Naive thymus-derived CD8-positive, alpha-beta T cell (primary cell): ENCODE results near the gene PSORS1C1. TPM values are rescaled to one million over a fixed set of nuclear protein-coding genes. Genes with fewer than 3 reads are reported as not detected.

ENCODE experiments used
- ATAC-seq, 2 donors: fragments of 150-1000 bp; cut with Tn5 transposase in 1 of 2; sonication (Bioruptor Pico), chemical (Tn5 transposase) in 1 of 2; 1 replicate in 1 of 2; 2 replicates in 1 of 2; pipeline ENCODE4 v1.10.0; 2021; ENCODE audit warnings: mild to moderate bottlenecking in 2 of 2, moderate library complexity in 2 of 2
- POLR2A ChIA-PET: fragments of 350-600 bp; sonication (Branson Sonifier 250); formaldehyde crosslinking; loops from one replicate; lab custom pipeline; 2021; ENCODE audit warnings: antibody characterized with exemption; lab: Charles Lee
- DNase-seq, 10 donors: peaks; one replicate each; pipeline versions ENCODE4 v3.0.0 to v3.0.0-alpha.2; 2020 to 2022
- H3K27ac Mint-ChIP-seq, 10 donors: one replicate each; pipeline ENCODE4 v1.8.0; 2020 to 2022; ENCODE audit warnings: mild to moderate bottlenecking in 10 of 10, mixed read lengths in 10 of 10, moderate library complexity in 4 of 10, inconsistent platforms in 1 of 10
- H3K27me3 Mint-ChIP-seq, 5 donors: one replicate each; pipeline ENCODE4 v1.8.0; 2021 to 2022; ENCODE audit warnings: mixed read lengths in 5 of 5
- H3K36me3 Mint-ChIP-seq, 3 donors: one replicate each; pipeline ENCODE4 v1.8.0; 2020 to 2022; ENCODE audit warnings: mixed read lengths in 3 of 3, mild to moderate bottlenecking in 2 of 3, inconsistent platforms in 1 of 3
- H3K4me1 Mint-ChIP-seq, 4 donors: one replicate each; pipeline ENCODE4 v1.8.0; 2021 to 2022; ENCODE audit warnings: mixed read lengths in 4 of 4
- H3K4me3 Mint-ChIP-seq, 10 donors: one replicate each; pipeline ENCODE4 v1.8.0; 2020 to 2022; ENCODE audit warnings: mild to moderate bottlenecking in 10 of 10, mixed read lengths in 10 of 10, moderate library complexity in 6 of 10, inconsistent platforms in 1 of 10
- H3K9me3 Mint-ChIP-seq, 9 donors: one replicate each; pipeline ENCODE4 v1.8.0; 2020 to 2022; ENCODE audit warnings: mixed read lengths in 9 of 9, mild to moderate bottlenecking in 3 of 9, inconsistent platforms in 1 of 9, moderate library complexity in 1 of 9
- polyA plus RNA-seq, 3 donors: library from polyadenylated mRNA; unstranded; fragments of 300-500 nt; fragmentation: Illumina TruSeq; gene quantifications; one replicate each; pipeline ENCODE4 v1.2.3, GENCODE V29; 2021
- total RNA-seq, 8 experiments: library from RNA in 2 of 8; stranded (reverse) in 2 of 8; gene quantifications; one replicate each; pipeline ENCODE4 v1.2.3 and lab custom pipeline; 2021 to 2026

Gene PSORS1C1
- total and polyA plus RNA-seq, 5 experiments from 2014 or later: not detected

DNA sequence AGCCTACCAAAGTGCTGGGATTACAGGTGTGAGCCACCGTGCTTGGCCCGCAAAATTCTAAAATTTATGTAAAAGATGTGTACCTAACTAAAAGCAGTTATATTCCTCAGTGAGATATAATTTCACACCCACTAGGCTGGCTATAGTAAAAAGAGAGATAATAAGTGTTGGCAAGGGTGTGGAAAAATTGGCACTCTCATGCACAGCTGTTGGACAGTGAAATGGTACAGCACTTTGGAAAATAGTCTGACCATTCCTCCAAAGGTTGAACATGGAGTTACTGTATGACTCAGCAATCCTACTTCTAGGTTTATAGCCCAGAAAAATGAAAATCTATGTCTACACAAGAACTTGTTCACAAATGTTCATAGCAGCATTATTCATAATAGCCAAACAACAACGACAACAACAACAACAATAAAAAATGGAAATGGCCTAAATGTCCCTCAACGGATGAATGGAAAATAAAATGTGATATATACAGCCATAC is 16.1 kb upstream of the PSORS1C1 start:
- Mint-ChIP-seq H3K36me3 (no peaks in the 10 kb centered on the region), H3K4me3 (no peak overlapping the region), H3K27me3 (no peaks in the 10 kb centered on the region), H3K27ac (no peak overlapping the region), H3K9me3 (no peaks in the 10 kb centered on the region), H3K4me1 (peaks cover 24 to 48% (median 42%) of the 10 kb centered on the region in 4 donors)
- ATAC-seq (no peak), DNase-seq (no peak)
- POLR2A ChIA-PET: interaction anchor here (0.6 kb wide), 1 partner anchor 16 kb away, joined by 3 read pairs; the partner anchor contains the start of gene PSORS1C1

DNA sequence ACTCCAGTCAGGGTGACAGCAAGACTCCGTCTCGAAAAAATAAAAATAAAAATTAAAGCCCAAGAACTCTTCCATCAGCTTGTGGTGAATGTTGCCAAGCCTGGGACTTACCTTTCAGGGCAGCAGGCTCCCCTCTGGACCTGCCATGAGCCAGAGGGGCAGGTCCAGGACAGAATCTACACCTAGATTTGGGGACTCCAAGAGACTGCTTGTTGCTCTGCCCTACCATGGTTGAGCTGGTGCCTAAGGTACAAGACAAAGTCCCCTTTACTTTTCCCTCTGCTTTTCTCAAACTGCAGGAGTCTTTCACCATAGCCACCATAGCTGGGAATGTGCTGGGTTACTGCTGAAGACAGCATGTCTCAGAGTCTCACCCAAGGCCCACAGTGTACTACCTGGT is 11.5 kb upstream of the PSORS1C1 start:
- Mint-ChIP-seq H3K27me3 (no peaks in the 10 kb centered on the region), H3K4me3 (no peak overlapping the region), H3K4me1 (peaks cover 3 to 6% (median 4%) of the 10 kb centered on the region in 4 donors), H3K9me3 (no peaks in the 10 kb centered on the region), H3K36me3 (no peaks in the 10 kb centered on the region), H3K27ac (peak overlapping the region in 1 of 10 donors; percentile 60)
- POLR2A ChIA-PET: interaction anchor here (0.8 to 1.5 kb wide), 4 partner anchors 9 to 24 kb away, joined by 3 to 6 read pairs (median 4); partner anchors contain the start of gene C6orf15
- no peak for ATAC-seq
- DNase-seq: no peak

DNA sequence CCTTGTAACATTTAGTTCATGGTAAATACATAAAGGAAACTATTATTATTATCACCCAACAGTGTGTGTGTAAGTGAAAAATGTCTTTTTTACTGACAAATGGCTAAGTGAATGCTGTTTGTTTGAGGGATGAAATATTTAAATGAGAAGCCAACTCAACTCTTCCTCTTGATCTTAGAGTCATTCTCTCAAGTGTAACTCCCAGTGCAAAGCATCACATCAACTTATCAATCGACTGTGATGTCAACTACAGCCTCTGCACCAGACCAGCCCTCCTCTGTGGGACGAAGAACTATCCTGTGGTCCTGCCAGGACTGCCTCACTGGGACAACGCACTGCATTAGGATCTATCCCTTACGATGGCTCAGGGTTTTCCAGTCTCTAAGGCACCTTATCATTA is 7.5 kb upstream of the PSORS1C1 start:
- Mint-ChIP-seq H3K9me3 (no peaks in the 10 kb centered on the region), H3K4me3 (no peak overlapping the region), H3K27me3 (peaks cover 0 to 11% (median 6%) of the 10 kb centered on the region in 5 donors), H3K4me1 (peaks cover 3 to 6% (median 4%) of the 10 kb centered on the region in 4 donors), H3K36me3 (no peaks in the 10 kb centered on the region), H3K27ac (no peak overlapping the region)
- ATAC-seq: no peak
- no peak for DNase-seq
- POLR2A ChIA-PET: no interaction called here

DNA sequence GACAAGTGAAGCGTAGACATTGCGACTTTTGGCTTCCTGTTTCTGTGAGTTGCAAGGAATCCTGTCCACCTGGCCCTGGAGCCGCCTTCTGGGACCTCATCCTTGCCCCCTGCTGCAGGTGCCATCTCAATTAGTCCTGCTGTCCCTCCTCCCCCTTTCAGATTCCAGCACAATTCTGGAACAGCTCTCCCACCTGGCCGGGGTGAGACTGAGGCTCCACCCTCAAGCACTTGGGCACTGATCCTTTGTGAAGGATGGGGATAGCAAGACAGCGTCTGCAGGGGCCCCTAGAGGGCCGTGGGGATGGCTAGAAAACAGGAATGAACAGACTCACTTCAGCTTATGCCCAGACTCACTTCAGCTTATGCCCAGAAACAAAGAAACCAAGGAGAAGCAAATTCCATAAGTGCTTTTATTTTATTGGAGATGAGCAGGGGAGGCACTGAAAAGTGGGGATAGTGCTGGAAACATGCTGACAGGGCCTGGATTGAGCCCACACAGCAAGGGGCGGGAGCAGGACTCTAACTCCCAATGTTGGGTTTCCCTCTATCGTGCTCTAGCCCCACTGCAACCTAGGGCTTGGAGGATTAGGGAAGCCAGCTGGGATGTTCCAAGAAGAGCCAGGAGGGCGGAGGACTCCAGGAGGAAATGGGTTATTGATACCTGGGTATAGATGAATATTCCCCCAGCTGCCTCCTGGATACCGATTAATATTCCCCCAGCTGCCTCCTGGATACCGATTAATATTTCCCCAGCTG is 3.6 kb upstream of the PSORS1C1 start:
- Mint-ChIP-seq H3K36me3 (no peaks in the 10 kb centered on the region), H3K27me3 (peaks cover 2 to 15% (median 8%) of the 10 kb centered on the region in 5 donors), H3K27ac (peak overlapping the region in 1 of 10 donors; percentile 1), H3K4me3 (no peak overlapping the region), H3K4me1 (peaks cover 3 to 8% (median 5%) of the 10 kb centered on the region in 4 donors), H3K9me3 (no peaks in the 10 kb centered on the region)
- POLR2A ChIA-PET: interaction anchor here (1.2 kb wide), 1 partner anchor 20 kb away, joined by 4 read pairs; no protein-coding TSS in a partner anchor
- DNase-seq (no peak), ATAC-seq (no peak)

DNA sequence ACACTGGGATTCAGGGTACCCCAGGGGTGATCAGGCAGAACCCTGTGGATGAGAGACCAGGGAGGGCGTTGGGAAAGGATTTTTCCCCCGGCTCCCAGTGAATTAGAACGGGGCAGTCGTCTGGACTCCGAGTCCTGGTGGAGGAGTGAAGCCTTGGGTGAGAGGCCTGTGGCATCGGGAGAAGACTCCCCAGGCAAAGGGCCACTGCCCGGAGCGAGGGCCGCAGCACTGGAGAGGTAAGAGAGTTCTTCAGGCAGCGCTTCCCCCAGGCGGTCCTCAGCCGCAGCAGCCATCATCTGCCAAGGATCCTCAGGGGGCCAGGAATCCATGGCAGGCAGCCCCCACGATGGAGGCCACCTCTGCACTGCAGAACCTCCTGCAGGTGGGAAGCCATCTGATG is 2.9 kb upstream of the PSORS1C1 start:
- no peak overlapping the region for H3K27ac Mint-ChIP-seq
- no peak for DNase-seq
- H3K27me3 Mint-ChIP-seq: peaks cover 2 to 15% (median 11%) of the 10 kb centered on the region in 5 donors
- POLR2A ChIA-PET: interaction anchor here (1.2 kb wide), 1 partner anchor 21 kb away, joined by 4 read pairs; no protein-coding TSS in a partner anchor
- H3K4me3 Mint-ChIP-seq: no peak overlapping the region
- H3K9me3 Mint-ChIP-seq: no peaks in the 10 kb centered on the region
- peaks cover 3 to 8% (median 5%) of the 10 kb centered on the region in 4 donors for H3K4me1 Mint-ChIP-seq
- ATAC-seq: no peak
- H3K36me3 Mint-ChIP-seq: no peaks in the 10 kb centered on the region

DNA sequence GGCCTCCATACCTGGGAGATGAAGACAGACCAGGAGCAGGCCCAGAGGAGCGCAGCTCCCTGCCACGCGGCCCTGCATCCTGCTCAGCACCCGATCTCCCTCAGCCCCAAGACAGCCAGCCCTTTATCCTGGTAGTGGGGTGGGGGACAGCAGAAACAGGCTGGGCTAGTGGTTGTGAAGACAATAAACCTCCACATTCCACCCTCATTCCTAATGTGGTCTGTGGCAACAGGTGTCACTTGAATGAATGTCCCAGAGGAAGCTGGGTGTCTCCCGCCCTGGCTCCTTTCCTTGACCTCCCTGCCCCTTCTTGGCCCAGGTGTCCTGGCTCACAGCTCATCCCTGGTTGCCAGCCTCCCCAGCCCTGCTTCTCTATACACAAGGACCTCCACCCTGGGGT is 2.1 kb upstream of the PSORS1C1 start, which contains the start of gene C6orf15:
Gene C6orf15, minus strand, starts transcription at position 98 of the 400 bp plus-strand sequence. Its CDS starts 20 bp downstream, at position 78.
- Mint-ChIP-seq H3K27me3 (peaks cover 2 to 15% (median 11%) of the 10 kb centered on the region in 5 donors), H3K4me1 (peaks cover 3 to 8% (median 5%) of the 10 kb centered on the region in 4 donors), H3K36me3 (no peaks in the 10 kb centered on the region), H3K4me3 (no peak within 1 kb of the TSS), H3K27ac (peak within 1 kb of the TSS in 4 of 10 donors; percentile 1 to 78 (median 10)), H3K9me3 (no peaks in the 10 kb centered on the region)
- DNase-seq (no peak), ATAC-seq (no peak)
- POLR2A ChIA-PET: interaction anchor here (0.9 kb wide), 1 partner anchor 10 kb away, joined by 3 read pairs; no protein-coding TSS in a partner anchor

DNA sequence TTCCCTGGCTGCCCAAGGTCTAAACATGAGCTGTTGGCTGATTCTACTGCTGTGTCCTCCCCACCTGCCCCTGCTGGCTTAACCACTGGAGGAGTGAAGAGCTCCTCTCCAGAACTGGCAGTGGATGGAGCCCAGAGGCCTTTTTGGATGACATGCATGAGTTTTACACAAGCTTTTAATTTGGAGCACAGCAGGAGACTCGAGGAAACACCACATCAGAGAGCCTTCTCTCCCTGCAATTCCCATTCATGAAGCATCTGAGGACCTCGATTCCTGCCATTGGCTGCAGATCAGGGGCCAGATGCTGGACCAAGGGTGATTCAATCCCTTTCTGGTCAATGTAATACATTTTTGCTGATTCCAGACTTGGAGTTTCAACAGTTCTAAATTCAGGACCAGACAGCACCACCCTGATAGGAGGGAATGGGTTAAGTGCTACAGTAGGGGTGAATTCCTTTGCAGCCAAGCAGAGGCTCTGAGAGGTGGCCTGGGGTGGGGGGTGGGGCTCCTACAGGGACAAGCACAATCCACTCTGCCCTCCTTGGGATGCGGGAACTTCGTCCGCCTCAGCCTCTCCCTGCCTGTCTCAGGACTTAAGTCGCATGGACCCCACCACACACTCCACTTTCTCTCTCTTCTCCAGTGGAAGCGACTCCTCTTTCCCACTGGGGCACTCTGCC is 599 bp upstream of the PSORS1C1 start:
- H3K4me3 Mint-ChIP-seq: no peak overlapping the region
- POLR2A ChIA-PET: interaction anchor here (0.9 kb wide), 2 partner anchors 16 to 20 kb away, joined by 3 read pairs; no protein-coding TSS in a partner anchor
- no peak for ATAC-seq
- H3K4me1 Mint-ChIP-seq: peaks cover 3 to 8% (median 5%) of the 10 kb centered on the region in 4 donors
- no peak for DNase-seq
- H3K27me3 Mint-ChIP-seq: peaks cover 2 to 15% (median 12%) of the 10 kb centered on the region in 5 donors
- no peaks in the 10 kb centered on the region for H3K9me3 Mint-ChIP-seq
- no peaks in the 10 kb centered on the region for H3K36me3 Mint-ChIP-seq
- peak overlapping the region in 1 of 10 donors; percentile 20 for H3K27ac Mint-ChIP-seq

DNA sequence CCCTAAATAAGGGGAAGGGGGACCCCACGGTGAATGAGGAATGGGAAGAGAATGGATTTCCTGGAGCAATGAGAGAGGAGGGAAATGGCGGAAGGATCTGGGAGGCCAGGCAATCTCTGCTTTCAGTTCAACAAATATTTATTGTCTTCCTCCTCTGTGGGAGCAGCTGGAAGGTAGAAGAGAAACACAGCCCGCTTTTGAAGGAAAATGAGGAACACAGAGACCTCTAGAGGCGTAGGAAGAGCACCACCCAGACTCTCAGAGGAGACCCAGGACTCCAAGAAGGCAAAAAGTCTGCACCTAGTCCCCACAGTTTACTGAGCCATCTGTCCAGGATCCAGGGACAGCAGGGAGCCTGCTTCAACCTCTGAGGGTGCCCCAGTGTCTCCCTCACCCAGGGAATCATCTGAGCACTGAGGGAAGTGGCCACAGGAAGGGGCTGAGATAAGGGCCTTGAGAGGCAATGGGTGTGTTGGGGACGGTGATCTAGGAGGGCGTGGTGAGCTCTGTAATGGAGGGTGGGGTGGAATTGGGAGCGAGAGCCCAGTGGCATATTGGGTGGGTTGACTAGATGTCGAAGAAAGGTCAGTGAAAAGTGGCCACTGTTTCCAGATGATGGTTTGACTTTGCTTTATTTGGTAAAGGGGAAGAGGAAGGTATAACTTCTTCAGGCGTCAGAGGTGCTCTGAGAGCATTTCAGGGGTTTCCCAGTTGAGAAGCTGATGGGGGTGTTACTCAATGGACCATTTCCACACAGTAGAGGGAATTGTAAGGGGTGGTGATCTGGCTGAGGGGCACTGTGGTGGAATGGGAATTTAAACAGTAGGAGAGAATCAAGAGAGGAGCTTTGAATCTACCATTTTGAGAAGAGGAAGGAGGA is 610 bp downstream of the PSORS1C1 start:
- Mint-ChIP-seq H3K4me1 (peaks cover 3 to 8% (median 4%) of the 10 kb centered on the region in 4 donors), H3K9me3 (no peaks in the 10 kb centered on the region), H3K4me3 (no peak overlapping the region), H3K27ac (peak overlapping the region in 2 of 10 donors; percentile 16 to 21), H3K27me3 (peaks cover 0 to 12% (median 6%) of the 10 kb centered on the region in 5 donors), H3K36me3 (no peaks in the 10 kb centered on the region)
- DNase-seq (no peak), ATAC-seq (peak; percentile 63 to 72)
- POLR2A ChIA-PET: interaction anchor here (0.9 to 1.2 kb wide), 4 partner anchors 11 to 200 kb away, joined by 3 to 4 read pairs (median 3); no protein-coding TSS in a partner anchor

DNA sequence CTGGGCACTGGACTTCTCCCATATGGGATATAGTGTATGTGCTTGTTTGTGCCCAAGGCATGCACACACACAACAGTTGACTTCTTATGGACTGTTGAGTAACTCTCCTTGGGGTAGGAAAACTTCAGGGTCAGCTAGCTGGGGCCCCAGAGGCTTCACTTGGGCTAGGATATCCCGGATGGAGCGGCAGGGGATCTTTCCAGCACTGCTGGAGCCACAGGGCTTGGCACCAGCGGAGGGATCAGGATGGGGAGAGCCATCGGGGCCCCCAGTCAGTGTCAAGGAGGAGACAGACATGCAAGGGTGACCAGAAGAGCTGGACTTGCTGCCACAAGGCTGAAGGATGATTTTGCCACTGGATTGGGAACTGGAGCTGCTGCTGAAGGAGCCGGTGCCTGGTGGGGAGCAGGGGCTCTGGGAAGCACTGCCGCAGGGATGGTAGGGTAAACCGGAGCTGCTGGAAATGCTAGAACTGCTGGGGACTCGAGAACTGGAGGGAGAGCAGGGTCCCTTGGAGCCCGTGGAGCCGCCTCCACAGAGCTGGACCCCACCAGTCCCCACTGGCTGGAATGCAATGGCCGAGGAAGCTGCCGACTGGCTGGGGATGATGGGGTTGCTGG is 1.5 kb downstream of the PSORS1C1 start:
- Mint-ChIP-seq H3K27ac (no peak overlapping the region), H3K36me3 (no peaks in the 10 kb centered on the region), H3K9me3 (no peaks in the 10 kb centered on the region), H3K27me3 (peaks cover 0 to 12% (median 5%) of the 10 kb centered on the region in 5 donors), H3K4me1 (peaks cover 3 to 8% (median 4%) of the 10 kb centered on the region in 4 donors), H3K4me3 (no peak overlapping the region)
- no peak for DNase-seq
- POLR2A ChIA-PET: interaction anchor here (1.2 kb wide), 1 partner anchor 200 kb away, joined by 3 read pairs; no protein-coding TSS in a partner anchor
- ATAC-seq: no peak

DNA sequence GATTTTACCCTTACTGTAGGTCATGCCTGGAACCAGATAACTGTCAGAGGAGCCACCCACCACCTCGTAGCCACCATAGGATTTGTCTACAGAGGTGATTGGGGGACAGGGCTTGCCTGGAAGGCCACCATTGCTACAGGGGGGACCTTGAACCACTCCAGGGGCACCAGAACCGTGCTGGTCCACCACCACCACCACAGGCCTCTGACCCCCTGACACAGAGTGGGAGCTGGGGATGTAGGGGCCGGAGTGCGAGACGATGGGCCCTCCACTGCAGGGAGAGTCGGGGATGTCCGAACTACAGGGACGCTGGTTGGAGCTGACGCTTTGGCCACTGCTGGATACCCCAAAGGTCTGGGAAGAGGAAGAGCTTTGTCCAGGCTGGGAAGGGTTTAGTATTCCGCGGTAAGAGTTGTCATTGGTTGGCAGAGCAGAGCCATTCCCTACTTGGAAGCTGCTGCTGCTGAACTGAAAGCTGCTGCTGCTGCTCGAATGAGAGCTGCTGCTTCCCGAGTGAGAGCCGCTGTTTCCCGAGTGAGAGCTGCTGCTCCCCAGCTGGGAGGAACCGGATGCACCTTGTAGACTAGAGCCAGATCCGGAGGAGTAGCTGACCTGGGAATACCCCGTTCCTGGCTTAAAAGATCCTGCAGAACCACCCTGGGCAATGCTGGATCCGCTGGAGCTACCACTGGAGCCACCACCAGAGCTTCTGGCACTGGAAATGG is 2.2 kb downstream of the PSORS1C1 start:
- H3K27ac Mint-ChIP-seq: no peak overlapping the region
- POLR2A ChIA-PET: no interaction called here
- no peak for ATAC-seq
- DNase-seq: no peak
- H3K36me3 Mint-ChIP-seq: no peaks in the 10 kb centered on the region
- peaks cover 0 to 12% (median 4%) of the 10 kb centered on the region in 5 donors for H3K27me3 Mint-ChIP-seq
- no peaks in the 10 kb centered on the region for H3K9me3 Mint-ChIP-seq
- peaks cover 3 to 8% (median 4%) of the 10 kb centered on the region in 4 donors for H3K4me1 Mint-ChIP-seq
- H3K4me3 Mint-ChIP-seq: no peak overlapping the region

DNA sequence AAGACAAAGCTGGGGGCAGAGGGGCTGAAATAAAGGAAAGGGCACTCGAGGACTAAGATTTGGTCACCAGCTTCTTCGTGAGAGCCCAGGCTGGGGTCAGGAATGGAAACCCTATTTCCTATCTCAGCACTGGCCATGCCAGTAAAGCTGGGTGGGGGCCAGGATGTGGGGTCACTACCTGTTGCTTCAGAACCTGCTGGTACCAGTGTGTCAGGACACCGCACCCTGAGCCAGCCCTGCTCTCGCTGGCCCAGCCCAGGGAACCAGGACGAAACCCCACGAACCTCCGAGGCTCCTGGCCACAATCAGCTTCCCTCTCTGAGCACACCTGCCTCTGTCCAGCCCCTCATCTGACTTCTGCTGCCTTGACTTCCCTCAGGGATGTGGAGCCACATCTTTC is 3.6 kb downstream of the PSORS1C1 start:
- H3K27ac Mint-ChIP-seq: no peak overlapping the region
- POLR2A ChIA-PET: no interaction called here
- H3K4me1 Mint-ChIP-seq: peaks cover 3 to 8% (median 4%) of the 10 kb centered on the region in 4 donors
- DNase-seq (no peak), ATAC-seq (no peak)
- no peaks in the 10 kb centered on the region for H3K9me3 Mint-ChIP-seq
- no peak overlapping the region for H3K4me3 Mint-ChIP-seq
- H3K27me3 Mint-ChIP-seq: peaks cover 0 to 12% (median 2%) of the 10 kb centered on the region in 5 donors
- H3K36me3 Mint-ChIP-seq: no peaks in the 10 kb centered on the region
